Keratinocyte (primary cell): Measurements from ENCODE around the gene GATD1.

Experiments used
- CTCF ChIP-seq, 3 experiments: IDR thresholded peaks in 1 of 3; conservative IDR thresholded peaks in 1 of 3; optimal IDR thresholded peaks in 1 of 3; 2 replicates in 2 of 3; 3 replicates in 1 of 3; pipeline versions ENCODE3 to v1.5.1; 2011; ENCODE audit warnings: low read length in 3 of 3, mild to moderate bottlenecking in 3 of 3, moderate library complexity in 2 of 3, control low read depth in 1 of 3, inconsistent platforms in 1 of 3; ENCODE audit not compliant: insufficient read depth in 2 of 3; ENCODE audit errors: extremely low read depth in 1 of 3
- EZH2 ChIP-seq: IDR thresholded peaks from one replicate; pipeline ENCODE4 v1.6.1; 2012; ENCODE audit warnings: inconsistent platforms, mild to moderate bottlenecking, low read length, moderate library complexity

- TF ChIP-seq CTCF (optimal IDR thresholded peaks at IDR 0.05 in 1 of 3, IDR thresholded peaks at IDR 0.05 in 1 of 3, conservative IDR thresholded peaks at IDR 0.05 in 1 of 3; ENCODE audit: extremely low read depth in 1 of 3, insufficient read depth in 2 of 3, low read length in 3 of 3): no peak
- TF ChIP-seq EZH2: no peak
These were observed 35.1 kb upstream of the GATD1 start for GRCh38 chr11:812390-812789.
